ENCODE results near the gene FGF9.

DNA sequence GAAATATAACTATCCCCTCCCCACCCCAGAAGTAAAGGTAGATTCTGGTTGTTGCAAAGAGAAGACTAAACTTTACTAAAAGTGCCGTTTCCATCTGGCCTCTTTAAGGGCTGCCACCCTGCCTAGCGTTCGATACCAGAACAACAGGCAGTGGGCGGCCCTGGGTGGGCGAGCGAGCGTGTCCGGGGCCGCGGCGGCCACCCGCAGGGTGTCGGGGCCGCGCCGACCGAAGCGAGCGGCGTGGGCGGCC, 2.6 kb downstream of the FGF9 start:
- no peak for TF ChIP-seq TOX (CRISPR knock-in tag; IDR thresholded peaks at IDR 0.05; ENCODE audit: borderline replicate concordance)
- TF ChIP-seq, protein P1, sequence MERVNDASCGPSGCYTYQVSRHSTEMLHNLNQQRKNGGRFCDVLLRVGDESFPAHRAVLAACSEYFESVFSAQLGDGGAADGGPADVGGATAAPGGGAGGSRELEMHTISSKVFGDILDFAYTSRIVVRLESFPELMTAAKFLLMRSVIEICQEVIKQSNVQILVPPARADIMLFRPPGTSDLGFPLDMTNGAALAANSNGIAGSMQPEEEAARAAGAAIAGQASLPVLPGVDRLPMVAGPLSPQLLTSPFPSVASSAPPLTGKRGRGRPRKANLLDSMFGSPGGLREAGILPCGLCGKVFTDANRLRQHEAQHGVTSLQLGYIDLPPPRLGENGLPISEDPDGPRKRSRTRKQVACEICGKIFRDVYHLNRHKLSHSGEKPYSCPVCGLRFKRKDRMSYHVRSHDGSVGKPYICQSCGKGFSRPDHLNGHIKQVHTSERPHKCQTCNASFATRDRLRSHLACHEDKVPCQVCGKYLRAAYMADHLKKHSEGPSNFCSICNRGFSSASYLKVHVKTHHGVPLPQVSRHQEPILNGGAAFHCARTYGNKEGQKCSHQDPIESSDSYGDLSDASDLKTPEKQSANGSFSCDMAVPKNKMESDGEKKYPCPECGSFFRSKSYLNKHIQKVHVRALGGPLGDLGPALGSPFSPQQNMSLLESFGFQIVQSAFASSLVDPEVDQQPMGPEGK (CRISPR knock-in tag; IDR thresholded peaks at IDR 0.05; ENCODE audit: borderline replicate concordance) = no peak
- TF ChIP-seq ZFP30 (CRISPR knock-in tag; IDR thresholded peaks at IDR 0.05) = no peak
- TF ChIP-seq ZNF565 (CRISPR knock-in tag; conservative IDR thresholded peaks at IDR 0.05; ENCODE audit: low read depth) = no peak
- TF ChIP-seq GLIS3 (CRISPR knock-in tag; IDR thresholded peaks at IDR 0.05) = no peak
- no peak for TF ChIP-seq RARB (CRISPR knock-in tag; IDR thresholded peaks at IDR 0.05)
- no peak for TF ChIP-seq ARNTL (CRISPR knock-in tag; IDR thresholded peaks at IDR 0.05; ENCODE audit: borderline replicate concordance, low read depth)
- TF ChIP-seq ZNF70 (CRISPR knock-in tag; IDR thresholded peaks at IDR 0.05) = no peak
- TF ChIP-seq, protein P2, sequence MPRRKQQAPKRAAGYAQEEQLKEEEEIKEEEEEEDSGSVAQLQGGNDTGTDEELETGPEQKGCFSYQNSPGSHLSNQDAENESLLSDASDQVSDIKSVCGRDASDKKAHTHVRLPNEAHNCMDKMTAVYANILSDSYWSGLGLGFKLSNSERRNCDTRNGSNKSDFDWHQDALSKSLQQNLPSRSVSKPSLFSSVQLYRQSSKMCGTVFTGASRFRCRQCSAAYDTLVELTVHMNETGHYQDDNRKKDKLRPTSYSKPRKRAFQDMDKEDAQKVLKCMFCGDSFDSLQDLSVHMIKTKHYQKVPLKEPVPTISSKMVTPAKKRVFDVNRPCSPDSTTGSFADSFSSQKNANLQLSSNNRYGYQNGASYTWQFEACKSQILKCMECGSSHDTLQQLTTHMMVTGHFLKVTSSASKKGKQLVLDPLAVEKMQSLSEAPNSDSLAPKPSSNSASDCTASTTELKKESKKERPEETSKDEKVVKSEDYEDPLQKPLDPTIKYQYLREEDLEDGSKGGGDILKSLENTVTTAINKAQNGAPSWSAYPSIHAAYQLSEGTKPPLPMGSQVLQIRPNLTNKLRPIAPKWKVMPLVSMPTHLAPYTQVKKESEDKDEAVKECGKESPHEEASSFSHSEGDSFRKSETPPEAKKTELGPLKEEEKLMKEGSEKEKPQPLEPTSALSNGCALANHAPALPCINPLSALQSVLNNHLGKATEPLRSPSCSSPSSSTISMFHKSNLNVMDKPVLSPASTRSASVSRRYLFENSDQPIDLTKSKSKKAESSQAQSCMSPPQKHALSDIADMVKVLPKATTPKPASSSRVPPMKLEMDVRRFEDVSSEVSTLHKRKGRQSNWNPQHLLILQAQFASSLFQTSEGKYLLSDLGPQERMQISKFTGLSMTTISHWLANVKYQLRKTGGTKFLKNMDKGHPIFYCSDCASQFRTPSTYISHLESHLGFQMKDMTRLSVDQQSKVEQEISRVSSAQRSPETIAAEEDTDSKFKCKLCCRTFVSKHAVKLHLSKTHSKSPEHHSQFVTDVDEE (CRISPR knock-in tag; IDR thresholded peaks at IDR 0.05) = no peak
